GM18951 (cell line): ENCODE results near the gene TGFBR1.

ENCODE experiments used
- POLR2A ChIP-seq: IDR thresholded peaks from 4 replicates; pipeline ENCODE4 v1.6.1; 2011; ENCODE audit warnings: mild to moderate bottlenecking; ENCODE audit not compliant: insufficient read length, insufficient read depth; ENCODE audit errors: extremely low read depth
- in situ Hi-C: fragments of 300-500 bp; cut with MboI; formaldehyde crosslinking; loops from one replicate; pipeline ENCODE4 v1.12.0; 2022; ENCODE audit warnings: low sequenced_read_pairs, mixed read lengths, inconsistent platforms; ENCODE audit not compliant: unreplicated experiment

TGFBR1 gene

DNA sequence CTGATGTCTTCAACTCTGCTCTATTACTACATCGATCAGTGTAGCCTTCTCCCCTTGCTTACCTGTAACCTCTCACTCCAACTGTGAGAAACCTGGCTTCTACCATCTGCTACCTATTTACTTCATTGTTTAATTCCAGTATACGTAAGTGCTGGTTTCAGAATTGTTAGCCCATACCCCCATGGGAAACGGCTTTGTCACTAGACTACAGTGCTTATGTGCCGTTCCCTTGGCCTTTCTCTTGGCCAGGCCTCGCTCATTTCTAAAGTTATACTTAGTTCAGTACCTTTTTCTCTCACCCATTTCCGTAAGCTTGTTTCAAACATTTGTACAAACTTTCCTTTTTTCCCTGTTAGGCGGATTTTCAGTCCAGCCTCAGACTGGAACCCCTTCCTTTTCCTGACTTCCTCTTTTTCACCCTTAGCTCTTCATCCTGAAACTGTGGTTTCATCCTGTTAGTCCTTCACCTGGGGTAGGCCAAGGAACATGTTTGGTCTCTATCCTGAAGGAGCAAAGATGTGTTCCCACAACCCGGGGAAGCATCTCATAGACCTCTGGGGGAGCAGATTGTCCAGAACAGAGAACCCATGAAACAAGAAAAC lies 95.1 kb downstream of the TGFBR1 start:
- in situ Hi-C loops = loop anchor here (25.0 kb wide), 2 partner anchors 612 to 812 kb away; partner anchors contain the start of gene NR4A3
- no peak for TF ChIP-seq POLR2A

DNA sequence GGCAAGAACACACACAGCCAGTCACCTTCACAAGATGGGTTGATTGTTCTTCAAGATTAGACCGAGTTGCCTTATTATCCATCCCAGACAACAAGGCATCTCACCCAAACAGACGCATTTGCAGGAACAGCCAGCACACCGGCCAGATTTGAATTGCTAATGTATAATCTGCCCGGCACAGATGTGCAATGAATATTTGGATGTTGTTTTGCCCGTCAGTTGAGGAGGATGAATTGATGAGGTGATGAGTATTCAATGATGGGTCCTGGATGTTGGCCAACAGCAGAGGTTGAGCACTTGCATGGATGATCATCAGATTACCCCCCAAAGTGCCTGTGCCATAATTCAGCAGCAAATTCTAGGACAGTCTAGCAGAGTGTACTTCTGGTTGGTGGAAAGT lies 96.7 kb downstream of the TGFBR1 start:
- TF ChIP-seq POLR2A = no peak
- in situ Hi-C loops = no loop called here
